Gastroesophageal sphincter (tissue), 4 donors: ENCODE data around the gene NPC1. TPM values are rescaled to one million over a fixed set of nuclear protein-coding genes. Genes with fewer than 3 reads are reported as not detected.
A peak's percentile ranks its signal among the peaks of the same experiment; 100 is the strongest.
"Not testable (repeated sequence)": the region's sequence is repeated elsewhere in the genome, so short reads cannot be mapped to it uniquely, and the experiment has no call there.

ENCODE experiments used
- ATAC-seq: fragments of 150-250 bp; one replicate; pipeline ENCODE4 v1.9.1; 2016; ENCODE audit warnings: mild to moderate bottlenecking, moderate library complexity
- H3K27ac ChIP-seq, 4 donors: fragments of 200-600 bp; sonication (generic) in 3 of 4; 1 replicate in 3 of 4; 2 replicates in 1 of 4; pipeline ENCODE4 v1.5.1; 2016 to 2019
- H3K27me3 ChIP-seq: fragments of 200-600 bp; sonication (generic); one replicate; pipeline ENCODE4 v1.5.1; 2019
- H3K36me3 ChIP-seq, 2 donors: fragments of 200-600 bp; sonication (generic); one replicate each; pipeline ENCODE4 v1.5.1; 2019; ENCODE audit warnings: control low read depth in 1 of 2
- H3K4me1 ChIP-seq, 3 donors: fragments of 200-600 bp; sonication (generic); 1 replicate in 2 of 3; 2 replicates in 1 of 3; pipeline ENCODE4 v1.5.1; 2016 to 2019; ENCODE audit warnings: control low read depth in 2 of 3
- H3K4me3 ChIP-seq, 2 donors: fragments of 200-600 bp; sonication (generic); one replicate each; pipeline ENCODE4 v1.5.1; 2019; ENCODE audit warnings: mild to moderate bottlenecking in 1 of 2, moderate library complexity in 1 of 2
- H3K9me3 ChIP-seq, 3 donors: fragments of 200-600 bp; sonication (generic); one replicate each; pipeline ENCODE4 v1.5.1; 2017 to 2019; ENCODE audit warnings: control low read depth in 2 of 3
- CTCF ChIP-seq, 4 experiments: fragments of 200-600 bp in 2 of 4; fragments of 450-650 bp in 2 of 4; sonication (generic) in 1 of 4; IDR thresholded peaks; one replicate each; pipeline ENCODE4 v1.5.1; 2017 to 2019; ENCODE audit warnings: antibody characterized with exemption in 4 of 4, mild to moderate bottlenecking in 2 of 4, moderate library complexity in 2 of 4
- EP300 ChIP-seq: sonication (generic); formaldehyde crosslinking; IDR thresholded peaks from one replicate; pipeline ENCODE4 v1.6.1; 2017; ENCODE audit warnings: antibody characterized with exemption, mild to moderate bottlenecking
- POLR2A ChIP-seq, 2 donors: fragments of 450-650 bp; IDR thresholded peaks; one replicate each; pipeline ENCODE4 v1.6.1; 2017; ENCODE audit warnings: antibody characterized with exemption in 2 of 2, mild to moderate bottlenecking in 2 of 2, moderate library complexity in 1 of 2
- POLR2AphosphoS5 ChIP-seq: sonication (generic); formaldehyde crosslinking; IDR thresholded peaks from one replicate; pipeline ENCODE4 v1.6.1; 2017; ENCODE audit warnings: antibody characterized with exemption
- WGBS, 2 donors: methylation state at CpG; one replicate each; pipeline ENCODE4 v1.1.5; 2018; ENCODE audit warnings: low coverage in 1 of 2; 5-methylcytosine and 5-hydroxymethylcytosine counted together
- total RNA-seq, 4 donors: library from RNA; depleted of rRNA; stranded (reverse); fragments of >200 nt; gene quantifications; one replicate each; pipeline ENCODE4 v1.1.0, GENCODE V29; 2016

Gene NPC1
- total RNA-seq, 4 donors from 2014 or later = 35.6 to 63.2 (median 51.9) TPM

DNA sequence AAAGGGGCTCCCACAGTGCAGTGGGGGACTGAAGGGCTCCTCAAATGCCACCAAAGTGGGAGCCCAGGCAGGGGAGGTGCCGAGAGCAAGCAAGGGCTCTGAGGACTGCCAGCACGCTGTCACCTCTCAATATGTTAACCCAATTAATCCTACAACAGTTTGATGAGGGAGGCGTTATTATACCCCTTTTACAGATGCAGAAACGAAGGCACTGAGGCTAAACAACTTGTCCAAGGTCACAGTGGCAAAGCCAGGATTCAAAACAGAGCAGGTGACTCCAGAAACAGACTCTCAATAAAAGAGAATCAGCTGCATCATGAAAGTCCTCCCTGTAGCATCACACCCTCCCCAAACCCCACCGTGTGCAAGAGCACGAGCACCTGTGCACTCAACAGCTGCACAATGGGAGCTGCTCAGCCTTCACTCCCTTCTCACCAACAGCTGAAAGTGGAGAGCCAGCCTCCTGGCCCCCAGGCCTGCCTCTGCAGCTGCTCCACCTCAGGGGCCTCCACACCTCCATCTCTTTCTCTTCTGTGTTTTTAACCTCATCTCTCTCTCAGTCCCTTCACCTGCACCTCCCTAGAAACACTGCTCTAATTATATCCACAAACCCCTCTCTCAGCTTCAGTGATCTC, 8.1 kb downstream of the NPC1 start:
- Histone ChIP-seq H3K9me3 (no peaks in the 10 kb centered on the region), H3K4me3 (no peak overlapping the region), H3K36me3 (peaks cover 0 to 23% of the 10 kb centered on the region in 2 donors), H3K27ac (no peak overlapping the region), H3K27me3 (no peaks in the 10 kb centered on the region), H3K4me1 (peaks cover 0 to 61% (median 0%) of the 10 kb centered on the region in 3 donors)
- no peak for TF ChIP-seq EP300
- TF ChIP-seq POLR2A (IDR thresholded peaks at IDR 0.05) = no peak
- no peak for TF ChIP-seq POLR2AphosphoS5
- no peak for TF ChIP-seq CTCF (IDR thresholded peaks at IDR 0.05)
- 93 to 100% methylated on average over 1 to 4 of the region's 6 CpGs for WGBS, 2 donors
- no peak for ATAC-seq

DNA sequence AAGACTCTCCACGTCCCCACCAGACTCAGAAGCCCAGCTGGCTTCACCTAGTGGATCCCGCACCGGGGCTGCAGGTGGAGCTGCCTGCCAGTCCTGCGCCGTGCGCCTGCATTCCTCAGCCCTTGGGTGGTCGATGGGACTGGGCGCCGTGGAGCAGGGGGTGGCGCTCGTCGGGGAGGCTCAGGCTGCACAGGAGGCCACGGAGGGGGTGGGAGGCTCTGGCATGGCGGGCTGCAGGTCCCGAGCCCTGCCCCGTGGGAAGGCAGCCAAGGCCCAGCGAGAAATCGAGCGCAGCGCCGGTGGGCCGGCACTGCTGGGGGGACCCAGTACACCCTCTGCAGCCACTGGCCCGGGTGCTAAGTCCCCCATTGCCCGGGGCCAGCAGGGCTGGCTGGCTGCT, 8.8 kb downstream of the NPC1 start:
- peaks cover 0 to 55% (median 0%) of the 10 kb centered on the region in 3 donors for H3K4me1 ChIP-seq
- not testable (repeated sequence) for ATAC-seq

DNA sequence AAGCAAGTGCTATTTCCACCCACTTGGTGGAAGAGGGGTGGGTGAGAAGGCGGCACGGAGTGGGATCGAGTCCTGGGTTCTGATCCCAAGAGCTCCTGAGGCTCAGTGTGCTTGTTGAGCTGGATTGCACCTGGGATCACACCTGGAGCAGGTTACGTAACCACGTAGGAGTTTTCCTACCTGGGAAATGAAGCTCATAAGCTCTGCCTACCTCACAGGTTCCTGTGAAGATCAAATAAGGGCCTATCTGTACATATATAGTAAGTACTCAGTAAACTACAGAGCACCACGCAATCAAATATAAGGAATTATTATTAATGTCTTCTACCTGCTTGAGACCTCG, 11.0 kb downstream of the NPC1 start:
- TF ChIP-seq POLR2A (IDR thresholded peaks at IDR 0.05) = no peak
- TF ChIP-seq POLR2AphosphoS5 = no peak
- TF ChIP-seq CTCF (IDR thresholded peaks at IDR 0.05) = no peak
- no peak for TF ChIP-seq EP300
- peaks cover 0 to 43% (median 0%) of the 10 kb centered on the region in 3 donors for H3K4me1 ChIP-seq
- 90 to 96% methylated on average over 2 to 7 of the region's 7 CpGs for WGBS, 2 donors
- peaks cover 0 to 52% of the 10 kb centered on the region in 2 donors for H3K36me3 ChIP-seq
- no peak for ATAC-seq
- no peaks in the 10 kb centered on the region for H3K9me3 ChIP-seq
- no peak overlapping the region for H3K27ac ChIP-seq
- H3K4me3 ChIP-seq = no peak overlapping the region
- H3K27me3 ChIP-seq = no peaks in the 10 kb centered on the region

More for the DNA sequence above, 8.8 kb downstream of the NPC1 start:
- not testable (repeated sequence) for H3K9me3 ChIP-seq, H3K4me3 ChIP-seq, H3K27me3 ChIP-seq, H3K27ac ChIP-seq
- WGBS, 2 donors = 100% methylated on average over 1 of the region's 24 CpGs; no CpG with 5 or more reads in 1 of the 2 donors
- H3K36me3 ChIP-seq = peaks cover 0 to 29% of the 10 kb centered on the region in 2 donors

DNA sequence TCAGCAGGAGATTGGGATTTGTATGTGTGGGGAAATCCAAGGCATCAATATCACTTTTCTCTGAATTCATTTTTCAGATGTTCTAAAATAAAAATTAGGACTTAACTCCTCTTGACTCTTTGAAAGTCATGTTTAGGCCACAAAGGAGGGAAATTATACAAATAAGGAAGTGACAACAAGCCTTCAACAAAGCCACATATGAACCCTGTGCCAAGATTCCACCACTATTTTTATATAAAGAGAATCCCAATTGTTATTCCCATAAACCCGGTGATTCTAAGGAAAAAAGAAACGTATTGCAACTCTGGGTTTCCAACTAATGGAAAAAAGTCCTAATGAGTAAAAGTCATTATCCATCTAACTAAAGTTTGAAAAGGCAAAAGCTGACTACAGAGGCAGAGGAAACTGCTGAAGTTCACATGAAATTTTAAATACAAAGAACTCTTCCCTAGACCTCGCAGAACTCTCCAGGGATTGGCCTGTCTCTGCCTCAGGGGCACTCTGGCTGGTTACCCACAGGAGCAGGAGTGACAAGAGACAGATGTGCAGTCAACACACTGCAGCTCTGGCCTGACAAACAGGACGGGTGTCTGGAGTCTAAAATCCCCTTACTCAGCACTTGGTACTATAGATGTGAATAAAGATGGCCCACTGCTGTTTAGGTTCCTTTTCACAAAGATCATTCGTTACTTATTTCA, 11.5 kb downstream of the NPC1 start:
- peaks cover 0 to 57% of the 10 kb centered on the region in 2 donors for H3K36me3 ChIP-seq
- ATAC-seq = no peak
- 59 to 61% methylated on average over 3 to 5 of the region's 5 CpGs for WGBS, 2 donors
- no peaks in the 10 kb centered on the region for H3K9me3 ChIP-seq
- no peak for TF ChIP-seq POLR2AphosphoS5
- no peaks in the 10 kb centered on the region for H3K27me3 ChIP-seq
- H3K4me3 ChIP-seq = no peak overlapping the region
- H3K4me1 ChIP-seq = peaks cover 0 to 38% (median 0%) of the 10 kb centered on the region in 3 donors
- H3K27ac ChIP-seq = peak overlapping the region in 1 of 4 donors; percentile 32

GRCh38 chr18:23573626-23574431, 12.5 kb downstream of the NPC1 start:
- Histone ChIP-seq H3K27ac (peak overlapping the region in 1 of 4 donors; percentile 32), H3K4me3 (no peak overlapping the region), H3K9me3 (no peaks in the 10 kb centered on the region), H3K27me3 (no peaks in the 10 kb centered on the region), H3K36me3 (peaks cover 0 to 66% of the 10 kb centered on the region in 2 donors), H3K4me1 (peaks cover 0 to 29% (median 0%) of the 10 kb centered on the region in 3 donors)
- TF ChIP-seq EP300 = no peak
- TF ChIP-seq POLR2A (IDR thresholded peaks at IDR 0.05) = no peak
- TF ChIP-seq CTCF (IDR thresholded peaks at IDR 0.05) = no peak
- TF ChIP-seq POLR2AphosphoS5 = no peak
- WGBS, 2 donors = 33 to 58% methylated on average over 1 to 5 of the region's 6 CpGs
- ATAC-seq = no peak
